CD4-positive, alpha-beta T cell treated with Interleukin-15 for 4 hours (primary cell): ENCODE data around the gene ANXA11.
A peak's percentile ranks its signal among the peaks of the same experiment; 100 is the strongest.
"Not testable (repeated sequence)": the region's sequence is repeated elsewhere in the genome, so short reads cannot be mapped to it uniquely, and the experiment has no call there.

Source experiments
- DNase-seq: peaks from one replicate; pipeline ENCODE4 v3.0.0-alpha.2; 2020; ENCODE audit warnings: low spot score

The ANXA11 gene

DNA sequence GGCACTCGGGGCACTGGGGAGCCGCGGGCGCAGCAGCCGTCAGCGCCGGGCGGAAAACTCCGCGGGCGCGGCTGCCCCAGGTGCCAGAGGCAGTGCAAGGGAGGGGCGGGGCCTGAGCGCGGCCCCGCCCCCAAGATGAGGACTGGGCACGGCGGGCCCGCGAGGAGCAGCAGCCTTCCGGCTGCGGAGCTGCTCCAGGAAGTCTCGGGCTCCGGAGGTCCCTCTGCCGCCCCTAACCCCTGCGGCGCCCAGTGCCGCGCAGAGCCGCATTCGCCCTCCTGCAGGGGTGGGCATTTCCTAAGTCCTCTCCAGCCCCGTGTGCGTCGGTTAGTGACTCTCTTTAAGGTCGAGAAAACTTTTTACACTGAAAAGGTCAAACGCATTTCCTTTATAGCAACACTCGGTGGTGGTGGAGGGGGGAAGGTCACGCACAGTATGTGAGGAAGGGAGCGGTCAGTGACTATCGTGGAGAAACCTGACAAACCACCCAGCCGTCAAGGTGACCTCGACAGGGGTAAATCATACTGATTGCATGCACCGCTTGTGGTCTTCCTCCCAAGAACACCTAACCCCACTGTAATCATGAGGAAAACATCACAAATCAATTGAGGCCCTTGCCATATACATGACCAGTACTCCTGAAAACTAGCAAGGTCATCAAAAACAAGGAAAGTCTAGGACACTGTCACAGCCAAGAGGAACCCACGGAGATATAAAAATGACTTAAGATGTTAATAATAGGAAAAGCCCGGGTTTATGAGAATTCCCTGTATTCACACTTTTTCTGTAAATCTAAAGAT is at the start of gene ANXA11:
Gene ANXA11 (minus strand): TSS at position 61 of the 800 bp plus-strand sequence. CDS start 32,676 bp downstream, outside the sequence.
- peak; percentile 87 for DNase-seq

DNA sequence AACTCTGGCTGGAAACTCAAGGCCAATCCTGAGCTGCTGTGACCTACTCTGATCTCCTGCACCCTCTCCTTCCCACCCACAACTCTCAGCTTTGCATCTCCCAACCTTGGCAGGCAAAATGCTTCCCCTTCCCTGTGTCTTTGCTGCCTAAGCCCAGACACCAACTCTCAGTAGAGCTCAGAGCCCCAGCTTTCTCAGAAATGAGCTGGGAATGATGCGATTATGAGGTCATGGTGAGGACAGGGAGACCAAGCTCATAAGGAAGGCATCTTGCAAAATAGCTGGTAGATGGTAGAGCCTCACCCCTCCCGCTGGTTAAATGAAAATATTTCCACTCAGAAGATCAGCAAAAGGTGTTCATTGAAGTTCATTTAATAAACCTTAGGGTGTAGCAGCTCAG is 49.4 kb upstream of the ANXA11 start:
- not testable (repeated sequence) for DNase-seq

DNA sequence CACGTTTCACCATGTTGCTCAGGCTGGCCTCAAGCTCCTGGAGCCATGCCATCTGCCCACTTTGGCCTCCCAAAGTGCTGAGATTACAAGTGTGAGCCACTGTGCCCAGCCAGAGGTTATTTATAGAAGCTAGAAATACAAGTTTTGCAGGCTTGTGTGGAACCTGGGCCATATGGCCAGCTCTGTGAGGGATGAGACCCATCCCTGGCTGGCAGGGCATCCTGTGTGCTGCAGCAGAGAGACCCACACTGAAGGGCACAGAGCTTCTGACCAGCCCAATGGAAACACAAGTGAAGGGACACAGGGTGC is 48.6 kb upstream of the ANXA11 start:
- DNase-seq, result not testable (repeated sequence)

DNA sequence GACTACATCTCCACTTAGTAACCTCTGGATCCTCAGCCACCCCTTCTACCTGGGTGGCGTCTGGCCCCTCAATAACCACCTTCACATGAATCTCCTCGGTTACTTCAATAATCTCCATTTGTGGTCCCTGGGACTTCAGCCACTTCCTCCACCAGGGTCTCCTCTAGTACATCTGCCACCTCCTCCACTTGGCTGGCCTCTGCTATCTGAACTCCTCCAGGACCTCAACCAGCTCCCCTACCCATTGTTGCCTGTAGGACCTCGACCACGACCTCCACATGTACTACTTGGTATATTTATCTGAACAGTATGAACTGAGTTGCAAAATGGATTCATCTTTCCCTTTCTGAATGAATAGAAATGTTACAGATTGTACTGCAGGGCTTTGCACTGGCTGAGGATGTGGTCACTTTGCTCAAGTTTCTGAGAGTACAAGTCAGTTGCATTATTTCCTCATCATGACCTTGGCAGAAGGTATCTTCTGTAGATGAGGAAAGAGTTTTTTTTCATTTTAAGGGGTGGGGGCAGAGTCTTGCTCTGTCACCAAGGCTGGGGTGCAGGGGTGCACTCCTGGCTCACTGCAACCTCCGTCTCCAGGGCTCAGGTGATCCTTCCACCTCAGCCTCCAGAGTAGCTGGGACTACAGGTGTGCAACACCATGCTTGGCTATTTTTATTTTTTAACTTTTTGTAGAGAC is 48.1 kb upstream of the ANXA11 start:
- no peak for DNase-seq

DNA sequence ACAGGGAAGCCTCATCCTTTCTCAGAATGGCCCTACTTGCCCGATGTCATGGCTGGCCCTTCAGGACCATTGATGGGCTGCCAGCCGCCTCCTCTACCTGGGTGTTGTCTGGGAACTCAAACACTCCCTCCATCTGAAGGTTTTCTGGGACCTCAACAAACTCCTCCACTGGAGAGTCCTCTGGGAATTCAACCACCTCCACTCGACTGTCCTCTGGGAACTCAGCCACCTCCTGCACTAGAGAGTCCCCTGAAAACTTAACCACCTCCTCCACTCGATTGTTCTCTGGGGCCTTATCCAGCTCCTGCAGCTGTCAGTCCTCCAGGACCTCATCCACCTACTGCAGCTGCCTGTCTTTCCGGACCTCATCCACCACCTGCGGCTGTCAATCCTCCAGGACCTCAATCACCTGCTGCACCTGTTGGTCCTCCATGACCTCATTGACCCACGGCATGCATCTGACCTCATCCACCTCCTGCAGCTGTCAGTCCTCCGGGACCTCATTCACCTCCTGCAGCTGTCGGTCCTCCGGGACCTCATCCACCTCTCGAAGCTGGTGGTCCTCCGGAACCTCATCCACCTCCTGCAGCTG is 47.1 kb upstream of the ANXA11 start:
- no peak for DNase-seq

DNA sequence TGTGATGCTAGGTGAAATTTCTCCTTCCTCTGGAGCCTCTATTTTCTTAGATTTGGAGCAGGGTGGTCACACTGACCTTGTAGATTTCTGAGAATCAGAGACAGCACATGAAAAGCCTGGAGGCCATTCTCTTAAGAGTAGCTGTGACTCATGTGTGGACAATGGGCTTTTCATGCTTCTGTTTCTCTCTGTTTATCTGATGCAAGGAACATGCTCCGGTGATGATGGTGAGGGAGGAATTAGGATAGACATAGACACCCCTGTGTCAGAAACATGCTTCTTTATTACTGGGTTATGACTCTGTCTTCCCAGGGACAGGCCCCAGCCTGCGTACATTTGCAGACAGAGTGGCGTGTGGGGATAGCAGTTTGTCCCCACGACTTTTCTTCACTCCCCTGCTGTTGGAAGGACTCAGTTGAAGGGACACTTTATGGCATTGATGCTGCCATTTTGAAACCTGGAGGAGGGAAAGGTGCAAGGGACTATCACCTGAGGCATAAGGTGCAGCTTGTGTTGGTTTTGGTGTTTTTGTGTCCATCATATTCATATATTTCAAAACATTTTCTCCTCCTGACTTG is 46.5 kb upstream of the ANXA11 start:
- not testable (repeated sequence) for DNase-seq

DNA sequence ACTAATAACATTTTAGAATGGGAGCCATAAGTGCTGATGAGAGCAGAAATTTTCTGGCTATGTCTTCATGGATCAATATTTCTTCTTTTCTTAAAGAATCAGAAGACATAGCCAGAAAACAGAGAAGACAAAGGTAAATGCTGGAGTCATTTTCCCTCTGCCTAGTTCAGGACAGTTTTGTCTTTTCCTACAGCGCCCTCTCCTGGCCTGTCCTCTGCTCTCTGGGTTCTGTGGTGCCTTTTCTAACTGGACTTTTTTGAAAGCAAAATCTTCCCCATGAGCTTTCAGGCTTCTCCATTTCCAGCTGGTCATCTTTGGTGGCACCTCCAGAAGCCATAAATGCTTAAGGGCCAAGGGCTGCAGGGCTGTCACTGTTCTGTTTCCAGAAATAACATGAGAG is 45.1 kb upstream of the ANXA11 start:
- DNase-seq, result not testable (repeated sequence)

DNA sequence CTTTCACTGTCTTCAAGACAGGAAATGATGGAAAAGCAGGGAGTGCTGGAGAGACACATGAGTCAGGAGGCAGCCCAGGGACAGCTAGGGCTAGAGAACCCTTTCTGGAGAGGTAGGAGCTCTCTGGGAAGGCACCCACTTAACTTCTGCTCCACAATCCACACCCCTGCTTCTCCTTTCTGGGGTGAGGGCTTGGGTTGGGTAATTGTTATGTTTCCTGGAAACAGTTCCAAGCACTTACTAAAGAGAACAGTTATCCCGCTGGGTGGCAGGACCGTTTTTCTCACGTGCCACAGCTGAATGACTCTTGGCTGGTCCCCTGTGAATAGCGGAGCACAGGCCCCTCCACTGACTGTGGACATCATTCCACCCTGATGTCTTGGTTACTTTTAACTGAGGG is 44.6 kb upstream of the ANXA11 start:
- DNase-seq, result not testable (repeated sequence)

DNA sequence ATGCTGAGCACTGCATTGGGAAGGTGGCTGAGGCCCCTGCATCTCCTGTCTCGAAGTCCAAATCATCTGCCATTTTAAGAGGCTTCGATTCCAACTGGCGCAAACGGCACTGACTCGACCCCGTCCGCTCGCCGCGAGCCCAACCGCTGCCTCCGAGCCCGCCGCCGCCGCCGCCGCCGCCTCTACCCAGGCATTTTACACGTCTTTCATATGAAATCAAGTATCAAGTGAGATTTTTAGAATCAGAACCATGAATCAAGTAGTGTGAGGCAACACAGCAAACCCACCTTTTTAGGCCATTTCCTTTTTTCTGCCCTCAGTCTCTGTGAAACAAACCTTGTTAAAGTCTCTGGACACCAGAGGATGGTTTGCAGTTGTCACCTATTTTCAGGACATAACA is 42.3 kb upstream of the ANXA11 start:
- not testable (repeated sequence) for DNase-seq

DNA sequence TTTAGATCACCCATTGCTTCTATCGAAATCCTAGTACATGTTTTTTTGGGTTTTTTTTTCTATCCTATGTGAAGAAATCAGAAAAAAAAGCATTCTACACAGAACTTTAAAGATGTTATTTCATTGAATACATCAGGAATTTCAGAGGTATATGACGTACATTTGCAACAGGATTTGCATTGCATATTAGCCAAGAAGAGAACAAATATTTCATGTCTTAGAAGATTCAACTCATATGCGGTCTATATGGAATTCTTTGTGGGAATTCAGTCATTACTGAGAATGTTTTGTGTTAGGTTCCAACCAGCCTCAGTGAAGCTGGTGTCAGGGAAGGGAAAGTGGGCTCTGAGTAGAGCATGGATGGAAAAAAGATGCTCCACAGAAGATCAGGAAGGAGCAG is 39.0 kb upstream of the ANXA11 start:
- not testable (repeated sequence) for DNase-seq

DNA sequence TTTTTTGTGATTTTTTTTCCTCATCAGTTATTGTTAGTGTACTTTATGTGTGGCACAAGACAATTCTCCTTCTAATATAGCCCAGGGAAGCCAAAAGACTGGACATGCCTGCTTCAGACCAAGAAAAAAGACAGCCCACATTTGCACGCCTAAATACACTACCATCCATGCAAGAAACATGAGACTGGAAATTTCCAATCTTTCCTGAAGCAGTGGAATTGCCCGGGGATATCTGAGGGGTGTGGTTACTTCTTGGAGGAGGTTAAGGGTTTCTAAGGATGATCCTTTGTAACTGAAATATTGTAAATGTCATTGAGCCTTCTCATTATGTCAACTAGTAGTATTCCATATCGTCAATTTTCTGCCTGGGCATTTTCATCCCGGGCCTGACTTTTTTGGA is 37.0 kb upstream of the ANXA11 start:
- DNase-seq, result not testable (repeated sequence)

DNA sequence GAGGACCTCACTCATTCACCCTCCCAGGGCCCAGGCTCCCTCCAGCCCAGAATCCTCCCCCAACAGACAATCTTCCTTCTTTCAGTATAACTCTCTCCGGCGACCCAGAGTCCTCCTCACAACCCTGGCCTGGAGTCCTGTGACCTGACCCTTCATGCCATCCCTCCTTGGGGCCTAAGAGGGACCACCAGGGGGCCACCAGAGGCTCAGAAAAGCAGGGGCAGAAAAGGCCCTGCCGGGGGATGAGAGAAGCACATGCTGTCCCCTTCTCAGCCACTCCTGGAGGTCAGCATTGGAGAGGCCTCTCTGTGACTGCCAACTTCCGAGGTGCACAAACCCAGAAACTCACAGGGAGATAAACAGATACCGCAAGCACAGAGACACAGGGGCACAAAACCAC is 31.1 kb upstream of the ANXA11 start:
- not testable (repeated sequence) for DNase-seq

DNA sequence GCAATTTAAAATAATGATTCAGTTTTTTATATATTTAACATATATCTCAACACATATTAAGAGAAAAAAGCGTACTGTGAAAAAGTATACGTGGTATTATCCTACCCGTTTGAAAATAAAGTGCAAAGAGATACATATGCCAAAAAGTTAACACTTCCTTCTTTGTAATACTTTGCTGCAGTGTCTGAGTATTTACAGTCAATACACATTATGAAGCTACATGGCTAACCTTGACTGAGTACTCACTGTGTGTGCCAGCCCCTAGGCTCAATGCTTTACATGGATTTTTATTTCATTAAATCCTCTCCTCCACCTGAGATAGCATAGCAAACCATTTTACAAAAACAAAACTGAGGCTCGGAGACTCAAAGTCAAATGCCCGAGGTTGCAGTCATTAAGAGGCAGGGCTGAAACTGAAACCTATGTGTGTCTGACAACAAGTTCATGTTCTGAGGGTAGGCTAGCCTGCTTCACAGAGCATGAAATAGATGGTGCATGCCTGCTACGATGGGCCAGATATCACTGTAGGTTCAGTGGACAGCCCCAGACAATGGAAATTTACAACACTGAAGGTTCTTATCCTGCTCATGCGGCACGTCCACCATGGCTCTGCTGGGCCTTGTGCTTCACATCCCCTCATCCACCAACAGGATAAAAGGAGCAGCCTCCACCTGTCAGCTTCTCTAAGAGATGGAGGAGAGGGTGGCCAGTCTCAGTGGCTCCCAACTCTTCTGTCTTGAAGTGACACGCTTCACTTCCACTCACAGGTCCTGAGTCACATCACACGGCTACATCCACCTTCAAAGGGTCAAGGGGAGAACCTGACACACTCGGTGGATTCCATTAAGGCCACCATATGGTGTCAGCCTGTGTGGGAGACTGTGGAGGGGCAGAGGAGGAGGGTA is 29.2 kb upstream of the ANXA11 start:
- not testable (repeated sequence) for DNase-seq

DNA sequence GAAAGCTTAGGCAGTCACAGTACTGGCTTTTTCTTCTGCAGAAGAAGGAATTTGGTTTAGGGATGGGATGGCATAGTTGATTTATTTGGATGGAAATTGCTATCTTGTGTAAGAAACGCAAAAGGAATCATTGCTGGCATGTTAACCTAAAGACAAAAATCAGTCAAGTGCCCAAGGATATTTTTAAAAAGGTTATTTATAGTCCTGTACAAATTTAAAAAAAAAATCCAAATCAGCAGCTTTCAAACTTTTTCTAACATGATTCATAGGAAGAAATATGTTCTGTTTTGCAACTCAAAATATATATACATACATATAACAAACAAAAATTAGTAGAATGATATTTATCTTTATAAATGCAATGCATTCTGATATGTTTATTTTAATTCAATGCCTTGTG is 28.5 kb upstream of the ANXA11 start:
- DNase-seq, result not testable (repeated sequence)

DNA sequence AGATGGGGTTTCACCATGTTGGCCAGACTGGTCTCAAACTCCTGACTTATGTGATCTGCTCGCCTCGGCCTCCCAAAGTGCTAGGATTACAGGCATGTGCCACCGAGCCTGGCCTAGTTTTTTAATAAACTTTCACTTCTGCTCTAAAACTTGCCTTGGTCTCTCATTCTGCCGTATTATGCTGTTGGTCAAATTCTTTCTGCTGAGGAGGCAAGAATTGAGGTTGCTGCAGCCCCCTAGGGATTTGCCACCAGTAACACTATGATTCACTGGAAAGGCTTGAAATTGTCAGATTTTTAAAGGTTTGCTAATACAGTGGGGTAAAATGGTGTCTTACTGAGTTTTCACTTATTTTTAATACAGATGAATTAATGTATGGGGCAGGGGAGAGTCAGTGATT is 21.4 kb upstream of the ANXA11 start:
- DNase-seq, result not testable (repeated sequence)

DNA sequence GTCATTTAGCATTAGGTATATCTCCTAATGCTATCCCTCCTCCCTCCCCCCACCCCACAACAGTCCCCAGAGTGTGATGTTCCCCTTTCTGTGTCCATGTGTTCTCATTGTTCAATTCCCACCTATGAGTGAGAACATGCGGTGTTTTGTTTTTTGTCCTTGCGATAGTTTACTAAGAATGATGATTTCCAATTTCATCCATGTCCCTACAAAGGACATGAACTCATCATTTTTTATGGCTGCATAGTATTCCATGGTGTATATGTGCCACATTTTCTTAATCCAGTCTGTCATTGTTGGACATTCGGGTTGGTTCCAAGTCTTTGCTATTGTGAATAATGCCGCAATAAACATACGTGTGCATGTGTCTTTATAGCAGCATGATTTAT is 17.7 kb upstream of the ANXA11 start:
- not testable (repeated sequence) for DNase-seq

DNA sequence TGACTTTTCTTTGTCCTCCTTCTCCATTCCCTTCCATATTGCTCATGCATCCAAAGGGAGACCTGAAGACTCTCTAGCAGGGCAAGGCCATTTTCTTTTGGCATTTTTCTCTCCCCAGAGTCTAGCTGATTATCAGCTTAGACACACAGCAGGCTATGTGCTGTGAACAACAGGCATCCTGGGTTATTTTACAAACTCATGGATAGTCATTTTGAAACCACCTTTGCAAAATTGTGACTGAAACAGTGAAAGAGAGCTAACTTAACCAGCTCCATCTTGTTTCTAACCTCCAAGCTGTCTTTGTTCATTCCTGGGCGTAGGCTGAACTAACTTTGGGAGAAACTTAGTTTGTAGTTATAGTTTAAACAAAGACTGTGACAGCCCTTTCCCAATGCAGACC is 13.5 kb upstream of the ANXA11 start:
- not testable (repeated sequence) for DNase-seq

DNA sequence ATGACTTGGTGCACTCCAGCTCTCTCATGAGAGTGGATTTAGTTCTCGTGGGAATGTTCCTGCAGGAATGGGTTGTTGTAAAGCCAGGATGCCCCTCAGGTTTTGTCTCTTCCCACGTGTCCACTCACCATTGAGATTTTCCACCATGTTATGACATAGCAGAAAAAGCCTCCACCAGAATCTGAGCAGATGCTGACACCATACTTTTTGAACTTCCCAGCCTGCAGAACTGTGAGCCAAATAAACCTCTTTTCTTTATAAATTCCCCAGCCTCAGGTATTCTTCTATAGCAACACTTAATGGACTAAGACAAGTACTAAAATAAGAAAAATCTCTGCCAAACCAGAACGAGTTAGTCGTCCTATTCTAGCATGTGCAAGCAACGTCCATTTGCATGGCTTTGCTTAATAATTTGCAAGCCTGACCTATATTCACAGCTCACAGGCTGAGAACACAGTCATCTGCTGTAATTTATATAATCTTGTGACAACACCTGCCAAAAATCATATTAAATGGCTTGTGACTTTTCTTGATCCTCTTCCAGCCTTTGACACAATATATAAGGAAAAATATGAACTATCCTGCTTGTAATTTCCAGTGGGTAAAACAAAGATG is 9.1 kb upstream of the ANXA11 start:
- not testable (repeated sequence) for DNase-seq

DNA sequence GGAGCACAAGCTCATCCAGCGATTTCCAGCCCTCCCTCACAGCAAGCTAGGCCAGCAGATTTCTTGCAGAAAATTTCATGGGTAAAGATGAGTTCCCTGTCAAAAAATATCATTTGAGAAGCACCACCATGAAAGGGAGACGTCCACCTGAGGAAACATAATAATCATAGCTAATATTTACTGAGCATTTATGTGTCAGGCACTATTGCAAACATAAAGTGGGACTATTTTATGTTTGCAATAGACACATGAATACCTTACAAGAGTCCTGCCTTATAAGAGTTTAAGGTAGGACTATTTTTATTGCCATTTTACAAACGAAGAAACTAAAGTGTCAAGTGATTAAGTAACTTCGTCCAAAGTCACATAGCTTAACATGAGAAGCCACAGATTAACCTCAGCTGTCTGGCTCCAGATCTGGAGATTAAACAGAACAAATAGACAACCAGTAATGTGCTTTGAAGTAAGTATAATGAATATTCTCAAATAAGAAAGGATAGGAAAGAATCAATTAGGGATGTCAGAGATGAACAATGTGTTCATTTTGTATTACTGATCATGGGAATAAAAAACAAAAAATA is 7.3 kb upstream of the ANXA11 start:
- not testable (repeated sequence) for DNase-seq

DNA sequence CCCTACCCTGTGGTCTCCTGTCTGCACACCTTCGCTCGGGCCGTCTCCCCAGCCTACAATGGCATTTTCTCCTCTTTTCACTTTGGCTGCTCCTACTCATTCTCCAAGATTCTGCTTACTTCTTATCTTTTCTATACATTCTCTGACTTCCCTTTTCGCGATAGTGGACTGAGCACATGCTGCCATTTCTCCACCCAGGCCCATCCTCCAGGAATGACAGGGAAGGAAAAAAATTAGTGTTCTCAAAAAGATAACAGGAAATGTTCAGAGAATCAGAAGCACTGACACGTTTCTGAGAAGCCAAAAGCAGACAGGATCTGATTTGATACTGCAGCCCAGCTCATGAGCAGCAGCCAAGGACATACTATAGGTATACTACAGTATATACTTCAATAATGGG is 6.4 kb upstream of the ANXA11 start:
- no peak for DNase-seq

DNA sequence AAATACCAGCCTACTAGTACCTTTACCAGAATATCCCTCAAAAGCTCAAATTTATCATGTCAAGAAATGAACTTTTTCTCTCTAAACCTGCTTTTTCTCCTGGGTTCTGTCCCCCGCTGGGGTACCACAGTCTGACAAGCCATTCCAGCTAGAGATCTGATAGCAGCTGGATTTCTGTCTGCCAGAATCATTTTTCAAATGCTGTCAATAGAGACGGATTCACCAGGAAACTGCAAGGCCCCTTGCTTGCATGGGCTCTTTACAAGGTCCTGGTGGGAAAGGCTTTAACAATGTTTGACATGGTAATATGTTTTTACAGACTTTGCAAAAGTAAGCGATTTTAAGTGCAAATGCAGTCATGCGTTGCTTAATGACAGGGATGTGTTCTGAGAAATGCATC is 4.9 kb upstream of the ANXA11 start:
- DNase-seq, result no peak
